Esophagus squamous epithelium (tissue), 4 donors: Measurements from ENCODE around the gene TIMM23.
"Not testable (repeated sequence)": the region's sequence is repeated elsewhere in the genome, so short reads cannot be mapped to it uniquely, and the experiment has no call there.

Source experiments
- POLR2A ChIP-seq, 4 donors: fragments of 450-650 bp; IDR thresholded peaks; one replicate each; pipeline ENCODE4 v1.6.1; 2017; ENCODE audit warnings: antibody characterized with exemption in 4 of 4, mild to moderate bottlenecking in 4 of 4, moderate library complexity in 3 of 4
- TF ChIP-seq, protein P1 (sequence below), 6 experiments: fragments of 450-650 bp in 4 of 6; fragments of 200-600 bp in 2 of 6; sonication (generic) in 2 of 6; IDR thresholded peaks; one replicate each; pipeline ENCODE4 v1.5.1; 2016 to 2019; ENCODE audit warnings: antibody characterized with exemption in 6 of 6, mild to moderate bottlenecking in 4 of 6, moderate library complexity in 4 of 6

DNA sequence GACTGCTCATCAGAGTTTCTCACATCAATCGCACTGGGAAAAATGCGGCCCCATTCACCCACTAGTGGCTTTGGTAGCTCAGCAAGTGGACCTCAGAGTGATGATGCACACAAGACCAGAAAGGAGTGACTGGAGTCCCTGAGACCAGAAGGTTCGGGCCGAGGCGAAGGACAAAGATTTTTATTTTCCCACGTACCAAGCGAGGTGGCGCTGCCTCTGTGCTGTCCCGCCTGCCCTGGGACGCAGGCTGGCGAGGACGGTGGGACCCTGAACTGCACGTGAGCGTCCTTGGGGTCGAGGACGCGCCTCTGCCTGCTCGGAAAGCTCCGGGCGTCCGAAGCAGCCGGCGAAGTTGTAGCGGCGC, 565 bp upstream of the TIMM23 start:
- TF ChIP-seq, protein P1, sequence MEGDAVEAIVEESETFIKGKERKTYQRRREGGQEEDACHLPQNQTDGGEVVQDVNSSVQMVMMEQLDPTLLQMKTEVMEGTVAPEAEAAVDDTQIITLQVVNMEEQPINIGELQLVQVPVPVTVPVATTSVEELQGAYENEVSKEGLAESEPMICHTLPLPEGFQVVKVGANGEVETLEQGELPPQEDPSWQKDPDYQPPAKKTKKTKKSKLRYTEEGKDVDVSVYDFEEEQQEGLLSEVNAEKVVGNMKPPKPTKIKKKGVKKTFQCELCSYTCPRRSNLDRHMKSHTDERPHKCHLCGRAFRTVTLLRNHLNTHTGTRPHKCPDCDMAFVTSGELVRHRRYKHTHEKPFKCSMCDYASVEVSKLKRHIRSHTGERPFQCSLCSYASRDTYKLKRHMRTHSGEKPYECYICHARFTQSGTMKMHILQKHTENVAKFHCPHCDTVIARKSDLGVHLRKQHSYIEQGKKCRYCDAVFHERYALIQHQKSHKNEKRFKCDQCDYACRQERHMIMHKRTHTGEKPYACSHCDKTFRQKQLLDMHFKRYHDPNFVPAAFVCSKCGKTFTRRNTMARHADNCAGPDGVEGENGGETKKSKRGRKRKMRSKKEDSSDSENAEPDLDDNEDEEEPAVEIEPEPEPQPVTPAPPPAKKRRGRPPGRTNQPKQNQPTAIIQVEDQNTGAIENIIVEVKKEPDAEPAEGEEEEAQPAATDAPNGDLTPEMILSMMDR (IDR thresholded peaks at IDR 0.05) = not testable (repeated sequence)
- TF ChIP-seq POLR2A (IDR thresholded peaks at IDR 0.05) = not testable (repeated sequence)
